ENCODE data around the gene MYO9B. TPM values are rescaled to one million over a fixed set of nuclear protein-coding genes. Genes with fewer than 3 reads are reported as not detected.
A peak's percentile ranks its signal among the peaks of the same experiment; 100 is the strongest.

Gene MYO9B
- total and polyA plus RNA-seq, 9 of the 15 experiments (the other 6 are each of a cell fraction or from before 2014, with no cell fraction given): 2.4 to 77.6 (median 23.0) TPM

DNA sequence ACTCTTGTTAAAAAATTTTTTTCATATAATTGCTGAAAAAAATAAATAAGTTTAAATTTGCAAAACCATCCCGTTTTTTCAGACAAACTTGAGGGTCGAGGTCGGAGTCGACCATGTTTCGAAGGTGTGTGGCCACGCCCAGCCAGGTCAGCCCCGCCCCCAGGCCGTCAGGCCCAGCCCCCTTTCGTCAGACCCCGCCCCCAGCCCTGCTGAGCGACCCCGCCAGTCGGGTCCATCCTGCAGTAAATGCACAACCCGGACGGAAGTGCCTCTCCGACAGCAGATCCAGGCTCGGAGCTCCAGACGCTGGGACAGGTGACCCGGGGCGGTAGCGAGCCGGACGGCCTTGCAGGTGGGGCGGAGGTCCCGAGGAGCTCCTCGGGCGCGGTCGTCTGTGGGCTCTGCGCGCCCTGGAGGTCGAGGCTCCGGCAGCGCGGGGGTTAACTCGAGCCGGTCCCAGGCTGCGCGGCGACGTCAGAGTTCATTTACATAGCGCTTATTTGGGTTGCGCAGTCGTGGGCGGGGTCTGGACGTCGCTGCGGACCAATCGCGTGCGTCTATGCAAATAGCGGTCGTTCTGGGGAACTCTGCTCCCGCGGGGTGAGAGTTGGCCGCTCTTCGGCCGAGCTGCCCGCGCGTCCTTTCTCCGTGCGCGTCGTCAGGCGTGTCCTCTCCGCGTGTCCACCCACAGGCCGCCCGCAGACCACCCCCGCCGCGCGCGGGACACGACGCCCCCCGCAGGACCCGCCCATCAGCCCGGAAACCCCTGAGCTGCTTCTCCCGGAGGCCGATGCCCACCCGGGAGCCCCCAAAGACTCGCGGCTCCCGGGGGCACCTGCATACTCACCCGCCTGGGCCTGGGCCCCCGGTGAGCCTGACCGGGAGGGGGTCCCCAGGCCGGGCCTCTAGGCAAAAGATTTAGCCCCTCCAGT lies 150.7 kb downstream of the MYO9B start, which contains the start of gene OCEL1 (continued):
- TF ChIP-seq HNRNPLL (IDR thresholded peaks at IDR 0.05; ENCODE audit: low read depth, low read length, poor library complexity, severe bottlenecking) (peak; percentile 23), RBM14 (IDR thresholded peaks at IDR 0.05; ENCODE audit: borderline replicate concordance, insufficient read depth, low read depth, low read length) (0 out of 2 replicates have a peak, but pooled peaks have one; percentile 44), YY1 (IDR thresholded peaks at IDR 0.05; ENCODE audit: borderline replicate concordance in 1 of 3, control insufficient read depth in 1 of 3, extremely low read depth in 1 of 3, insufficient read depth in 3 of 3, insufficient read length in 1 of 3, insufficient replicate concordance in 2 of 3, low read depth in 1 of 3, low read length in 2 of 3) (peak in 1 of 3 experiments; percentile 63), CREM (IDR thresholded peaks at IDR 0.05; ENCODE audit: low read depth) (peak; percentile 87), RBBP5 (IDR thresholded peaks at IDR 0.05; ENCODE audit: borderline replicate concordance, insufficient read depth, low read length, poor library complexity, severe bottlenecking) (peak; percentile 61), ZNF184 (CRISPR knock-in tag; IDR thresholded peaks at IDR 0.05) (no peak), ELF4 (CRISPR knock-in tag; IDR thresholded peaks at IDR 0.05) (0 out of 2 replicates have a peak, but pooled peaks have one; percentile 54), RAD51 (IDR thresholded peaks at IDR 0.05; ENCODE audit: borderline replicate concordance, low read depth) (no peak), CBX1 (IDR thresholded peaks at IDR 0.05; ENCODE audit: low read depth) (0 out of 2 replicates have a peak, but pooled peaks have one; percentile 9), MAFF (IDR thresholded peaks at IDR 0.05; ENCODE audit: low read length) (no peak), ZFP1 (CRISPR knock-in tag; IDR thresholded peaks at IDR 0.05) (no peak)
- TF ChIP-seq, protein P1, sequence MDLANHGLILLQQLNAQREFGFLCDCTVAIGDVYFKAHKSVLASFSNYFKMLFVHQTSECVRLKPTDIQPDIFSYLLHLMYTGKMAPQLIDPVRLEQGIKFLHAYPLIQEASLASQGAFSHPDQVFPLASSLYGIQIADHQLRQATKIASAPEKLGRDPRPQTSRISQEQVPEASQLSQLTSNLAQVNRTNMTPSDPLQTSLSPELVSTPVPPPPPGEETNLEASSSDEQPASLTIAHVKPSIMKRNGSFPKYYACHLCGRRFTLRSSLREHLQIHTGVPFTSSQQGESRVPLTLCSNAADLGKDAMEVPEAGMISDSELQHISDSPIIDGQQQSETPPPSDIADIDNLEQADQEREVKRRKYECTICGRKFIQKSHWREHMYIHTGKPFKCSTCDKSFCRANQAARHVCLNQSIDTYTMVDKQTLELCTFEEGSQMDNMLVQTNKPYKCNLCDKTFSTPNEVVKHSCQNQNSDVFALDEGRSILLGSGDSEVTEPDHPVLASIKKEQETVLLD (IDR thresholded peaks at IDR 0.05): peak; percentile 90
- TF ChIP-seq, protein P2, sequence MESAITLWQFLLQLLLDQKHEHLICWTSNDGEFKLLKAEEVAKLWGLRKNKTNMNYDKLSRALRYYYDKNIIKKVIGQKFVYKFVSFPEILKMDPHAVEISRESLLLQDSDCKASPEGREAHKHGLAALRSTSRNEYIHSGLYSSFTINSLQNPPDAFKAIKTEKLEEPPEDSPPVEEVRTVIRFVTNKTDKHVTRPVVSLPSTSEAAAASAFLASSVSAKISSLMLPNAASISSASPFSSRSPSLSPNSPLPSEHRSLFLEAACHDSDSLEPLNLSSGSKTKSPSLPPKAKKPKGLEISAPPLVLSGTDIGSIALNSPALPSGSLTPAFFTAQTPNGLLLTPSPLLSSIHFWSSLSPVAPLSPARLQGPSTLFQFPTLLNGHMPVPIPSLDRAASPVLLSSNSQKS (CRISPR knock-in tag; IDR thresholded peaks at IDR 0.05): no peak
- TF ChIP-seq, protein P3, sequence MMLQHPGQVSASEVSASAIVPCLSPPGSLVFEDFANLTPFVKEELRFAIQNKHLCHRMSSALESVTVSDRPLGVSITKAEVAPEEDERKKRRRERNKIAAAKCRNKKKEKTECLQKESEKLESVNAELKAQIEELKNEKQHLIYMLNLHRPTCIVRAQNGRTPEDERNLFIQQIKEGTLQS (IDR thresholded peaks at IDR 0.05): no peak
- TF ChIP-seq, protein P3 (CRISPR knock-in tag; conservative IDR thresholded peaks at IDR 0.05): 0 out of 2 replicates have a peak, but pooled peaks have one; percentile 33
- TF ChIP-seq, protein P4, sequence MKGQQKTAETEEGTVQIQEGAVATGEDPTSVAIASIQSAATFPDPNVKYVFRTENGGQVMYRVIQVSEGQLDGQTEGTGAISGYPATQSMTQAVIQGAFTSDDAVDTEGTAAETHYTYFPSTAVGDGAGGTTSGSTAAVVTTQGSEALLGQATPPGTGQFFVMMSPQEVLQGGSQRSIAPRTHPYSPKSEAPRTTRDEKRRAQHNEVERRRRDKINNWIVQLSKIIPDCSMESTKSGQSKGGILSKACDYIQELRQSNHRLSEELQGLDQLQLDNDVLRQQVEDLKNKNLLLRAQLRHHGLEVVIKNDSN (CRISPR knock-in tag; IDR thresholded peaks at IDR 0.05): peak; percentile 57; the same call in 1 of the 2 replicates
- TF ChIP-seq, protein P5, sequence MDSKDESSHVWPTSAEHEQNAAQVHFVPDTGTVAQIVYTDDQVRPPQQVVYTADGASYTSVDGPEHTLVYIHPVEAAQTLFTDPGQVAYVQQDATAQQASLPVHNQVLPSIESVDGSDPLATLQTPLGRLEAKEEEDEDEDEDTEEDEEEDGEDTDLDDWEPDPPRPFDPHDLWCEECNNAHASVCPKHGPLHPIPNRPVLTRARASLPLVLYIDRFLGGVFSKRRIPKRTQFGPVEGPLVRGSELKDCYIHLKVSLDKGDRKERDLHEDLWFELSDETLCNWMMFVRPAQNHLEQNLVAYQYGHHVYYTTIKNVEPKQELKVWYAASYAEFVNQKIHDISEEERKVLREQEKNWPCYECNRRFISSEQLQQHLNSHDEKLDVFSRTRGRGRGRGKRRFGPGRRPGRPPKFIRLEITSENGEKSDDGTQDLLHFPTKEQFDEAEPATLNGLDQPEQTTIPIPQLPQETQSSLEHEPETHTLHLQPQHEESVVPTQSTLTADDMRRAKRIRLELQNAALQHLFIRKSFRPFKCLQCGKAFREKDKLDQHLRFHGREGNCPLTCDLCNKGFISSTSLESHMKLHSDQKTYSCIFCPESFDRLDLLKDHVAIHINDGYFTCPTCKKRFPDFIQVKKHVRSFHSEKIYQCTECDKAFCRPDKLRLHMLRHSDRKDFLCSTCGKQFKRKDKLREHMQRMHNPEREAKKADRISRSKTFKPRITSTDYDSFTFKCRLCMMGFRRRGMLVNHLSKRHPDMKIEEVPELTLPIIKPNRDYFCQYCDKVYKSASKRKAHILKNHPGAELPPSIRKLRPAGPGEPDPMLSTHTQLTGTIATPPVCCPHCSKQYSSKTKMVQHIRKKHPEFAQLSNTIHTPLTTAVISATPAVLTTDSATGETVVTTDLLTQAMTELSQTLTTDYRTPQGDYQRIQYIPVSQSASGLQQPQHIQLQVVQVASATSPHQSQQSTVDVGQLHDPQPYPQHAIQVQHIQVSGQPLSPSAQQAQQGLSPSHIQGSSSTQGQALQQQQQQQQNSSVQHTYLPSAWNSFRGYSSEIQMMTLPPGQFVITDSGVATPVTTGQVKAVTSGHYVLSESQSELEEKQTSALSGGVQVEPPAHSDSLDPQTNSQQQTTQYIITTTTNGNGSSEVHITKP (IDR thresholded peaks at IDR 0.05; ENCODE audit: partially characterized antibody): peak; percentile 85
